Peyer's patch (tissue), 4 donors: ENCODE data around the gene ZNF800. TPM values are rescaled to one million over a fixed set of nuclear protein-coding genes. Genes with fewer than 3 reads are reported as not detected.
"Not testable (repeated sequence)": the region's sequence is repeated elsewhere in the genome, so short reads cannot be mapped to it uniquely, and the experiment has no call there.

ENCODE experiments used
- DNase-seq, 3 donors: peaks; one replicate each; pipeline ENCODE4 v3.0.0-alpha.2; 2017 to 2019
- H3K27ac ChIP-seq, 4 donors: fragments of 200-600 bp; sonication (generic); one replicate each; pipeline ENCODE4 v1.5.1; 2016 to 2019
- H3K27me3 ChIP-seq, 2 donors: fragments of 200-600 bp; sonication (generic); one replicate each; pipeline ENCODE4 v1.5.1; 2019
- H3K36me3 ChIP-seq, 3 donors: fragments of 200-600 bp; sonication (generic); one replicate each; pipeline ENCODE4 v1.5.1; 2016 to 2019
- H3K4me1 ChIP-seq, 4 donors: fragments of 200-600 bp; sonication (generic); one replicate each; pipeline ENCODE4 v1.5.1; 2016 to 2019
- H3K4me3 ChIP-seq, 4 donors: fragments of 200-600 bp; sonication (generic); 1 replicate in 3 of 4; 2 replicates in 1 of 4; pipeline ENCODE4 v1.5.1; 2016 to 2019; ENCODE audit warnings: mild to moderate bottlenecking in 1 of 4
- H3K9me3 ChIP-seq, 4 donors: fragments of 200-600 bp; sonication (generic); one replicate each; pipeline ENCODE4 v1.5.1; 2016 to 2019; ENCODE audit warnings: mild to moderate bottlenecking in 1 of 4
- POLR2A ChIP-seq, 2 donors: fragments of 450-650 bp; IDR thresholded peaks; one replicate each; pipeline ENCODE4 v1.5.1; 2017; ENCODE audit warnings: antibody characterized with exemption in 2 of 2, mild to moderate bottlenecking in 2 of 2, moderate library complexity in 2 of 2
- total RNA-seq, 4 donors: library from RNA; depleted of rRNA; stranded (reverse); fragments of >200 nt; gene quantifications; one replicate each; pipeline ENCODE4 v1.1.0, GENCODE V29; 2016
- TF ChIP-seq, protein P1 (sequence below), 6 experiments: fragments of 450-650 bp in 4 of 6; fragments of 200-600 bp in 2 of 6; sonication (generic) in 1 of 6; IDR thresholded peaks; one replicate each; pipeline ENCODE4 v1.5.1; 2017 to 2019; ENCODE audit warnings: antibody characterized with exemption in 6 of 6, mild to moderate bottlenecking in 3 of 6, moderate library complexity in 1 of 6

ZNF800 gene
- total RNA-seq, 4 donors from 2014 or later, result 25.9 to 48.1 (median 30.9) TPM

DNA sequence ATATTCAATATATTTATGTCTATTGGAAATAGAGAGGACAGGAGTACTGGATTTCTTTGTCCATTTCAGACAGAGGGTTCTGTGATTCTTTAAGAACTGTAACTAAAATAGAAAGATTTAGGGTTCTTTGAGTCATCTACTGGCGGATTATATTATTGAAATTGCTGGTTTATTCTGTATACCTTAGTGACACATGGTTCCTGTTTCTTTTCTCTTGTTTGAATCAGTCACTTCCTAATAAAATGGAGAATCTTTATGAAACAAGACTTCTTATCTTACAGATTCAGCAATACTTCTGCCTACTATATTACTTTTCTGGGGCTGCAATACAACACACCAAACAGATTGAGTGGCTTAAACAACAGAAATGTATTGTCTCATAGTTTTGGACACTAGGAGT lies 20.8 kb upstream of the ZNF800 start:
- H3K9me3 ChIP-seq, result no peaks in the 10 kb centered on the region
- no peak for DNase-seq
- H3K4me1 ChIP-seq, result peaks cover 0 to 13% (median 6%) of the 10 kb centered on the region in 4 donors
- H3K27ac ChIP-seq, result peak overlapping the region in 3 of 4 donors; percentile 46 to 59 (median 56)
- H3K4me3 ChIP-seq, result no peak overlapping the region
- H3K27me3 ChIP-seq, result no peaks in the 10 kb centered on the region
- H3K36me3 ChIP-seq, result no peaks in the 10 kb centered on the region
- TF ChIP-seq, protein P1, sequence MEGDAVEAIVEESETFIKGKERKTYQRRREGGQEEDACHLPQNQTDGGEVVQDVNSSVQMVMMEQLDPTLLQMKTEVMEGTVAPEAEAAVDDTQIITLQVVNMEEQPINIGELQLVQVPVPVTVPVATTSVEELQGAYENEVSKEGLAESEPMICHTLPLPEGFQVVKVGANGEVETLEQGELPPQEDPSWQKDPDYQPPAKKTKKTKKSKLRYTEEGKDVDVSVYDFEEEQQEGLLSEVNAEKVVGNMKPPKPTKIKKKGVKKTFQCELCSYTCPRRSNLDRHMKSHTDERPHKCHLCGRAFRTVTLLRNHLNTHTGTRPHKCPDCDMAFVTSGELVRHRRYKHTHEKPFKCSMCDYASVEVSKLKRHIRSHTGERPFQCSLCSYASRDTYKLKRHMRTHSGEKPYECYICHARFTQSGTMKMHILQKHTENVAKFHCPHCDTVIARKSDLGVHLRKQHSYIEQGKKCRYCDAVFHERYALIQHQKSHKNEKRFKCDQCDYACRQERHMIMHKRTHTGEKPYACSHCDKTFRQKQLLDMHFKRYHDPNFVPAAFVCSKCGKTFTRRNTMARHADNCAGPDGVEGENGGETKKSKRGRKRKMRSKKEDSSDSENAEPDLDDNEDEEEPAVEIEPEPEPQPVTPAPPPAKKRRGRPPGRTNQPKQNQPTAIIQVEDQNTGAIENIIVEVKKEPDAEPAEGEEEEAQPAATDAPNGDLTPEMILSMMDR (IDR thresholded peaks at IDR 0.05), result no peak
- TF ChIP-seq POLR2A (IDR thresholded peaks at IDR 0.05), result no peak

GRCh38 chr7:127411176-127411575 lies 18.7 kb upstream of the ZNF800 start:
- no peak for DNase-seq
- H3K27ac ChIP-seq, result no peak overlapping the region
- no peaks in the 10 kb centered on the region for H3K36me3 ChIP-seq
- no peak overlapping the region for H3K4me3 ChIP-seq
- H3K4me1 ChIP-seq, result peaks cover 0 to 13% (median 6%) of the 10 kb centered on the region in 4 donors
- no peaks in the 10 kb centered on the region for H3K9me3 ChIP-seq
- no peaks in the 10 kb centered on the region for H3K27me3 ChIP-seq
- TF ChIP-seq, protein P1 (IDR thresholded peaks at IDR 0.05), result no peak
- TF ChIP-seq POLR2A (IDR thresholded peaks at IDR 0.05), result no peak

GRCh38 chr7:127409629-127410028 lies 17.1 kb upstream of the ZNF800 start:
- Histone ChIP-seq H3K9me3 (no peaks in the 10 kb centered on the region), H3K27me3 (no peaks in the 10 kb centered on the region), H3K36me3 (no peaks in the 10 kb centered on the region), H3K4me3 (no peak overlapping the region), H3K4me1 (peaks cover 0 to 7% (median 3%) of the 10 kb centered on the region in 4 donors), H3K27ac (no peak overlapping the region)
- TF ChIP-seq, protein P1 (IDR thresholded peaks at IDR 0.05), result no peak
- TF ChIP-seq POLR2A (IDR thresholded peaks at IDR 0.05), result no peak
- no peak for DNase-seq

- no peak overlapping the region for H3K4me3 ChIP-seq
- no peaks in the 10 kb centered on the region for H3K27me3 ChIP-seq
- H3K9me3 ChIP-seq, result no peaks in the 10 kb centered on the region
- TF ChIP-seq, protein P1 (IDR thresholded peaks at IDR 0.05), result no peak
- TF ChIP-seq POLR2A (IDR thresholded peaks at IDR 0.05), result no peak
- no peaks in the 10 kb centered on the region for H3K36me3 ChIP-seq
- H3K27ac ChIP-seq, result no peak overlapping the region
- DNase-seq, result no peak
- H3K4me1 ChIP-seq, result no peaks in the 10 kb centered on the region
These were observed 12.0 kb upstream of the ZNF800 start for GRCh38 chr7:127404286-127405072.

GRCh38 chr7:127396184-127396583 lies 3.7 kb upstream of the ZNF800 start:
- Histone ChIP-seq H3K27me3 (no peaks in the 10 kb centered on the region), H3K27ac (no peak overlapping the region), H3K36me3 (no peaks in the 10 kb centered on the region), H3K4me3 (no peak overlapping the region), H3K9me3 (no peaks in the 10 kb centered on the region), H3K4me1 (peaks cover 0 to 10% (median under 1%) of the 10 kb centered on the region in 4 donors)
- TF ChIP-seq POLR2A (IDR thresholded peaks at IDR 0.05), result no peak
- TF ChIP-seq, protein P1 (IDR thresholded peaks at IDR 0.05), result no peak
- DNase-seq, result no peak

GRCh38 chr7:127395104-127395503 lies 2.6 kb upstream of the ZNF800 start:
- not testable (repeated sequence) for H3K9me3 ChIP-seq, H3K27ac ChIP-seq, H3K4me3 ChIP-seq, H3K27me3 ChIP-seq, H3K36me3 ChIP-seq, DNase-seq
- H3K4me1 ChIP-seq, result peaks cover 0 to 21% (median 5%) of the 10 kb centered on the region in 4 donors
